Measurements from ENCODE around the gene CFAP92.
"Not testable (repeated sequence)": the region's sequence is repeated elsewhere in the genome, so short reads cannot be mapped to it uniquely, and the experiment has no call there.

The CFAP92 gene

GRCh38 chr3:128867200-128868125 is 126.4 kb downstream of the CFAP92 start:
- no peak for DNase-seq (ENCODE audit: low read depth in 2 of 3, low spot score in 1 of 3)

DNA sequence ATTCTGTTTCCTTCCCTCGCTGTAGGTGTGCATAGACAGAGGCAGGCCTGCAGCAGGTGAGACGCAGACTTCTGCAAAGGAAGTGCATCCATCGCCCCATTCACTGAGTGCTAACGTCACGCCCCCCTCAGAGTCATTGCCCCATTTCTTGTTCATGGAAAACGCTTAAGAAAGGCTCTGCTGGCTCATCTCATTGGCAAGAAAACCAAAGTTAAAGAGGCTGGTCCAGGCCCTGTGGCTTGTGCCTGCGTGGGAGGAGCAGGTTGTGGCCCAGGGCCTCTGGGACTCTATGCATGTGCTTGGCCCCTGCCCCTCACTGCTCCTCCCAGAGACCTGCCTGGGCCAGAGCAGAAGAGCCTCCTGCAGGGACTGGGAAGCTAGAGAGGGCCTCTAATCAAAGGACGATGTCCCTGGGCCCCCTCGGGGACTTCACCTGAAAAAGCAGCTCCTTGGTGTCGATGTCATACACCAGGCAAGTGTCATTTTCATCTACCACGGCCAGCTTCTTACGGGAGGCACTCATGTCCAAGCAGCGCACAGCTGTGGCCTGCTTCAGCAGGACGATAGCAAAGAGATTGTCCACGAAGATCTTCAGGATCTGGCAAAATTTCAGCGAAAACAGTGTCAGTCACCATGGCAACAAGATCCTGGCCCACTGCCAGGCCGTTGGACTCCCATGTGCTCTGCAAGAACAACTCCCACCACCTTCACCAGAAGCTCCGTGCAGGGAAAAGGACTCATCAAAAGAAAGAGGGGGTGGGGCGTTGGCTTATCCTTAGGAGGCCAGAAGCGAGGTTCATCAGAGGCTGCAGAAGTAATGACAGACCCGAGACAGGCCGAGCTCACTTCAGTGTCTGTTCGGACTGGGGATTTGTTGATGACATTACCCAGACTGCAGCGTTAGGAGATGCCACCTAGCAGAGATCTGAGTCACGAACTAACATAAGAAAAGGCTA is 128.7 kb downstream of the CFAP92 start:
- not testable (repeated sequence) for DNase-seq (ENCODE audit: low read depth in 2 of 3, low spot score in 1 of 3)

- no peak for DNase-seq (ENCODE audit: low read depth in 2 of 3, low spot score in 1 of 3)
Measured at GRCh38 chr3:128864351-128864811, 129.5 kb downstream of the CFAP92 start.

- peak in 2 of 3 donors; percentile 6 to 21 for DNase-seq (ENCODE audit: low read depth in 2 of 3, low spot score in 1 of 3)
Measured at GRCh38 chr3:128863560-128863959, 130.3 kb downstream of the CFAP92 start.

GRCh38 chr3:128861491-128861890 is 132.4 kb downstream of the CFAP92 start:
- no peak for DNase-seq (ENCODE audit: low read depth in 2 of 3, low spot score in 1 of 3)

Data from stimulated activated CD4-positive, alpha-beta T cell treated with anti-CD3 and anti-CD28 coated beads, Interleukin-12 subunit alpha, Interleukin-12 subunit beta, amount 100 ng/mL, for 48 hours (primary cell).